ENCODE measurements around the gene NEK10.

NEK10 gene

DNA sequence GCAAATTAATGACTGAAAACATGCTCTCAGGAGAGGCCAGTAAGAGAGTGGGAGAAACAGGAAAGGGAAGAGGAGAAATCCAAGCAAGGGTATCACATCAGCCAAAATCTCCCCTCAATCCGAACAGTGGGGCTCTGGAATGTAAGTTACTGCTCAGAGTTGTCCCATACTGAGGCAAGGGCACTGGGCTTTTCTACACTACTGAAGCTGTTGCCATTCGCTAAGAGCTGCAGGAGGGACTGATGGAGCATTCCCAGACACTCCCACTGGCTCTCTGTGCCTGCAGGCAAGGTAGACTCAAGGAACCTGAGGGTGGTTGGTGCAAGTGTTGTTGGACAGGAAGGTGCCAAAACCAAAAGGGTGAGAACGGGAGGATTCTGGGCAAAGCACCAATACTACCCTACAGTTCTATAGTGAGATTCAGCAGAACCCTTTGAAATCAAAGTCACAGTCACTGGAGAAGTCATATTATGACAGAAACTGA lies 46.1 kb downstream of the NEK10 start:
- Histone ChIP-seq H3K4me3 (ENCODE audit: low read depth, low read length) (no peak overlapping the region), H3K27me3 (no peaks in the 10 kb centered on the region), H3K4me1 (no peaks in the 10 kb centered on the region), H3K9me3 (no peaks in the 10 kb centered on the region), H3K36me3 (no peaks in the 10 kb centered on the region)
- TF ChIP-seq CTCF (IDR thresholded peaks at IDR 0.05; ENCODE audit: low read depth, low read length): no peak
- DNase-seq: no peak

DNA sequence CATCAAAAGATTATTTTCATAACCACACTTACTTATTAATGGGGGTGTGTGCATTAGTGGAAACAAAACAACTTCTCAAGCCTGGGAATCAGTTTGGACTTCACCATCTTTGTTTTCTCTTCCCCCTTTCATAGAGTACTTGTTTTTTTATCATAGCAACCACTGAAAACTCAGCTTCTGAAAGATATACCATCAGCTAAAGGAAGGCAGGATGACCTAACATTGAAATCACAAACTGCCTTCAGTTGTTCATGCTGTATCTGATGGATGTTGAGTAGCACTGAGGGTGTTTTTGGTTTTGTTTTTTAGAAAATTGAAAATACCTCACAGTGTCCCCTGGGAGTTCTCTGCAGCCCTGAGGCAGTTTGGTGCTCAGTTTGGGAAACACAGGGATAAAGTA lies 46.5 kb downstream of the NEK10 start:
- no peaks in the 10 kb centered on the region for H3K27me3 ChIP-seq
- H3K4me3 ChIP-seq (ENCODE audit: low read depth, low read length): no peak overlapping the region
- no peak for TF ChIP-seq CTCF (IDR thresholded peaks at IDR 0.05; ENCODE audit: low read depth, low read length)
- DNase-seq: no peak
- H3K9me3 ChIP-seq: no peaks in the 10 kb centered on the region
- H3K4me1 ChIP-seq: no peaks in the 10 kb centered on the region
- H3K36me3 ChIP-seq: no peaks in the 10 kb centered on the region

- TF ChIP-seq CTCF (IDR thresholded peaks at IDR 0.05; ENCODE audit: low read depth, low read length): no peak
- no peak for DNase-seq
- no peaks in the 10 kb centered on the region for H3K36me3 ChIP-seq
- H3K27me3 ChIP-seq: no peaks in the 10 kb centered on the region
- H3K4me3 ChIP-seq (ENCODE audit: low read depth, low read length): no peak overlapping the region
- no peaks in the 10 kb centered on the region for H3K4me1 ChIP-seq
- no peaks in the 10 kb centered on the region for H3K9me3 ChIP-seq
Observed at GRCh38 chr3:27319847-27320526, 49.2 kb downstream of the NEK10 start.

DNA sequence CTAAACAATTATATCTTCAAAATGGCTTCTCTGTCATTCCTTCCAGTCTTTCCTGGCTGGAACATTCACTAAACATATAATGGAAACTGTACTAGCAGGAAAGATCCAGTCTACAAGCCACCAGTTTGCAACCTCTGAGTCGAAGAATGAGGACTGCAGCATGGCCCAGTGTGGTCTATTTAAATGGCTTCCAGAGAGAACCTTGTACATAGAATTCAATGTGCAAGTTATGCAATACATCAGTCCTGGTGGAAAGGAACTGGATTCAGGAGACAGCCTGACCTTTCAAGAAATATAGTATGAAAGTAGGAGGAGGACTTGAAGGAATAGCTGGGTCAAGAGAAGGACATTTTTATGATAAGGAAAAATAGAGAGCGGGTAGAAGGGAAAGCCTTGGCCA lies 49.9 kb downstream of the NEK10 start:
- Histone ChIP-seq H3K4me1 (no peaks in the 10 kb centered on the region), H3K4me3 (ENCODE audit: low read depth, low read length) (no peak overlapping the region), H3K27me3 (no peaks in the 10 kb centered on the region), H3K9me3 (no peaks in the 10 kb centered on the region), H3K36me3 (no peaks in the 10 kb centered on the region)
- no peak for TF ChIP-seq CTCF (IDR thresholded peaks at IDR 0.05; ENCODE audit: low read depth, low read length)
- DNase-seq: no peak

GRCh38 chr3:27317096-27317495 lies 52.1 kb downstream of the NEK10 start:
- Histone ChIP-seq H3K36me3 (no peaks in the 10 kb centered on the region), H3K27me3 (no peaks in the 10 kb centered on the region), H3K9me3 (no peaks in the 10 kb centered on the region), H3K4me3 (ENCODE audit: low read depth, low read length) (no peak overlapping the region), H3K4me1 (no peaks in the 10 kb centered on the region)
- no peak for TF ChIP-seq CTCF (IDR thresholded peaks at IDR 0.05; ENCODE audit: low read depth, low read length)
- no peak for DNase-seq

- no peaks in the 10 kb centered on the region for H3K4me1 ChIP-seq
Observed at GRCh38 chr3:27315003-27315402, 54.2 kb downstream of the NEK10 start.

More at GRCh38 chr3:27315003-27315402, 54.2 kb downstream of the NEK10 start:
- H3K27me3 ChIP-seq: no peaks in the 10 kb centered on the region
- TF ChIP-seq CTCF (IDR thresholded peaks at IDR 0.05; ENCODE audit: low read depth, low read length): no peak
- H3K9me3 ChIP-seq: no peaks in the 10 kb centered on the region
- H3K4me3 ChIP-seq (ENCODE audit: low read depth, low read length): no peak overlapping the region
- no peaks in the 10 kb centered on the region for H3K36me3 ChIP-seq
- no peak for DNase-seq

Data from BE2C (cell line).